HEK293 (cell line): Measurements from ENCODE around the gene PDE9A.

Experiments used
- CTCF ChIA-PET: fragments of 350-600 bp; formaldehyde crosslinking; extraction: SDS; loops from one replicate; lab custom pipeline; 2021; ENCODE audit warnings: antibody characterized with exemption; lab: Yijun Ruan, JAX
- POLR2A ChIA-PET: fragments of 300-600 bp; formaldehyde crosslinking; extraction: SDS; loops from one replicate; lab custom pipeline; 2020; ENCODE audit warnings: antibody characterized with exemption, inconsistent platforms; lab: Yijun Ruan, JAX
- H3K27ac ChIP-seq: fragments of 200-500 bp; sonication (Bioruptor generic); 2 replicates; pipeline ENCODE4 v1.5.1; 2014; ENCODE audit warnings: low read depth, low read length, control low read depth, inconsistent platforms; ENCODE audit errors: extremely low read depth
- H3K36me3 ChIP-seq, 2 experiments: fragments of 200-500 bp in 1 of 2; sonication (Bioruptor generic) in 1 of 2; 1 replicate in 1 of 2; 2 replicates in 1 of 2; pipeline ENCODE4 v1.5.1; 2014 to 2017; ENCODE audit warnings: inconsistent platforms in 2 of 2, low read length in 2 of 2; ENCODE audit not compliant: control insufficient read depth in 2 of 2, insufficient read depth in 1 of 2
- H3K4me1 ChIP-seq: fragments of 200-500 bp; sonication (Bioruptor generic); 2 replicates; pipeline ENCODE4 v1.5.1; 2014; ENCODE audit warnings: mild to moderate bottlenecking, low read length, inconsistent platforms; ENCODE audit not compliant: control insufficient read depth, insufficient read depth
- H3K4me3 ChIP-seq: 2 replicates; pipeline ENCODE4 v1.5.1; 2011; ENCODE audit warnings: low read depth, mild to moderate bottlenecking, control low read depth, low read length, moderate library complexity
- H3K9me3 ChIP-seq: fragments of 200-500 bp; sonication (Bioruptor generic); 2 replicates; pipeline ENCODE4 v1.5.1; 2014; ENCODE audit warnings: low read depth, low read length, inconsistent platforms; ENCODE audit not compliant: control insufficient read depth, insufficient read depth
- BCL11B ChIP-seq: fragments of 450-650 bp; formaldehyde crosslinking; IDR thresholded peaks from 2 replicates; pipeline ENCODE4 v1.5.1; 2016; ENCODE audit warnings: low read depth, missing biosample characterization, missing genetic modification characterization
- MZF1 ChIP-seq: fragments of 450-650 bp; formaldehyde crosslinking; IDR thresholded peaks from 2 replicates; pipeline ENCODE4 v1.5.1; 2017; ENCODE audit warnings: missing biosample characterization, missing genetic modification characterization, borderline replicate concordance
- RBAK ChIP-seq: fragments of 450-650 bp; formaldehyde crosslinking; IDR thresholded peaks from 2 replicates; pipeline ENCODE4 v1.5.1; 2016; ENCODE audit warnings: missing biosample characterization, missing genetic modification characterization
- SP2 ChIP-seq: fragments of 450-650 bp; formaldehyde crosslinking; IDR thresholded peaks from 2 replicates; pipeline ENCODE4 v1.5.1; 2016; ENCODE audit warnings: missing biosample characterization, missing genetic modification characterization
- SP7 ChIP-seq: fragments of 450-650 bp; formaldehyde crosslinking; IDR thresholded peaks from 2 replicates; pipeline ENCODE4 v1.5.1; 2016; ENCODE audit warnings: missing biosample characterization, missing genetic modification characterization
- ZNF121 ChIP-seq: fragments of 450-650 bp; formaldehyde crosslinking; IDR thresholded peaks from 2 replicates; pipeline ENCODE4 v1.5.1; 2016; ENCODE audit warnings: missing biosample characterization, missing genetic modification characterization
- ZNF169 ChIP-seq: fragments of 450-650 bp; formaldehyde crosslinking; IDR thresholded peaks from 2 replicates; pipeline ENCODE4 v1.5.1; 2016; ENCODE audit warnings: missing biosample characterization, missing genetic modification characterization
- ZNF214 ChIP-seq: fragments of 450-650 bp; formaldehyde crosslinking; IDR thresholded peaks from 2 replicates; pipeline ENCODE4 v1.5.1; 2017; ENCODE audit warnings: missing biosample characterization, mild to moderate bottlenecking, missing genetic modification characterization, borderline replicate concordance
- ZNF311 ChIP-seq: fragments of 450-650 bp; formaldehyde crosslinking; IDR thresholded peaks from 2 replicates; pipeline ENCODE4 v1.5.1; 2017; ENCODE audit warnings: missing biosample characterization, missing genetic modification characterization, borderline replicate concordance
- ZNF341 ChIP-seq: fragments of 450-650 bp; formaldehyde crosslinking; IDR thresholded peaks from 2 replicates; pipeline ENCODE4; 2016; ENCODE audit warnings: low read depth, missing biosample characterization, missing genetic modification characterization
- ZNF416 ChIP-seq: fragments of 450-650 bp; formaldehyde crosslinking; IDR thresholded peaks from 2 replicates; pipeline ENCODE4 v1.5.1; 2016; ENCODE audit warnings: missing biosample characterization, missing genetic modification characterization
- ZNF791 ChIP-seq: fragments of 450-650 bp; formaldehyde crosslinking; IDR thresholded peaks from 2 replicates; pipeline ENCODE4 v1.5.1; 2016; ENCODE audit warnings: missing biosample characterization, missing genetic modification characterization
- ZSCAN23 ChIP-seq: fragments of 450-650 bp; formaldehyde crosslinking; IDR thresholded peaks from 2 replicates; pipeline ENCODE4 v1.5.1; 2016; ENCODE audit warnings: missing biosample characterization, missing genetic modification characterization
- TF ChIP-seq, protein P1 (sequence below): fragments of 450-650 bp; formaldehyde crosslinking; IDR thresholded peaks from 2 replicates; pipeline ENCODE4 v1.5.1; 2016; ENCODE audit warnings: missing biosample characterization, missing genetic modification characterization
- TF ChIP-seq, protein P2 (sequence below): fragments of 450-650 bp; formaldehyde crosslinking; IDR thresholded peaks from 2 replicates; pipeline ENCODE4 v1.5.1; 2016; ENCODE audit warnings: missing biosample characterization, missing genetic modification characterization
- TF ChIP-seq, protein P3 (sequence below): fragments of 450-650 bp; formaldehyde crosslinking; IDR thresholded peaks from 2 replicates; pipeline ENCODE4 v1.5.1; 2016; ENCODE audit warnings: missing biosample characterization, missing genetic modification characterization, borderline replicate concordance
- TF ChIP-seq, protein P4 (sequence below): fragments of 450-650 bp; formaldehyde crosslinking; IDR thresholded peaks from 2 replicates; pipeline ENCODE4 v1.5.1; 2016; ENCODE audit warnings: missing biosample characterization, missing genetic modification characterization, borderline replicate concordance
- TF ChIP-seq, protein P5 (sequence below): fragments of 450-650 bp; formaldehyde crosslinking; IDR thresholded peaks from 2 replicates; pipeline ENCODE4 v1.5.1; 2016; ENCODE audit warnings: missing biosample characterization, missing genetic modification characterization

PDE9A gene

DNA sequence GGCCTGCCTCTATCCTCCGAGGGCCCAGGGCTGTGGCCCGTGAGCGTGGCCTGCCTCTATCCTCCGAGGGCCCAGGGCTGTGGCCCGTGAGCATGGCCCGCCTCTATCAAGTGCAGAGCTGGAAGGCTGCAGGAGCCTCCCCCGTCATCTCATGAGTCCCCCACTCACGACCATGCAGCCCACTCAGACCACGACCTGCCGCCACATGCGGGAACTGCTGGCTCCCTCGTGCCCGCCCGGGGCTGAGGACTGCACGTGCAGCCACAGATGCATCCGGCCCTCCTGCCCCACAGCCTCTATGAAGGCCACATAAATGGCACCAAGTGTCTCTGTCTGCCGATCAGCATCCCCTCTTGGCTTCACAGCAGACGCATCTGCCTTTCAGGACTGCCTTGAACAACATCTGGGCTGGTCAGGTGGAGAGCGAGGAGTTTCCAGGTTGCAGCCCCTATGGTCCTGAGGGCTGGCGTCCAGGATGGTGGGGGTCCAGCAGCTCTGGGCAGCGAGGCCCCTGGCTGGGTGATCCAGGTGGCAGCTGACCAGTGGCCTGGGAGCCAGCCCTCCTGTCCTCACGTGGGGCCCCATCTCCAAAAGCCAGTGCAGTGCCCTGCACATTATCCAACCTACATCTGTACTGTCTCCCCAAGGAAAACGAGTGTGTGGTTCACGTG, 103.3 kb downstream of the PDE9A start:
- POLR2A ChIA-PET, result no interaction called here

DNA sequence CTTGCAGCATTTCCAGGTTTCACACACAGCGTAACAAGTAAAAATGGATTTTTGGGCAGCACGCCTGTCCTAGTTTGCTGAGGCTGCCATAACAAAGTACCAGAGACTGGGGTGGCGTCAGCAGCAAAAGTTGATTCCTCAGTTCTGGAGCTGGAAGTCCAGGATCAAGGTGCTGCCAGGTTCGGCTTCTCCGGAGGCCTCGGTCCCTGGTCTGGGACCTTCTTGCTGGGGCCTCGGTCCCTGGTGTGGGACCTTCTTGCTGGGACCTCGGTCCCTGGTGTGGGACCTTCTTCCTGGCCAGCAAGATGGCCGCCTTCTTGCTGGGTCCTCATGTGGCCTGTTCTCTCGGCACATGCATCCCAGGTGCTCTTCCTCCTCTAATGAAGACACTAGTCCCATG, 104.0 kb downstream of the PDE9A start:
- no peaks in the 10 kb centered on the region for H3K9me3 ChIP-seq
- no peak overlapping the region for H3K4me3 ChIP-seq
- CTCF ChIA-PET, result no interaction called here
- H3K36me3 ChIP-seq, result peaks cover 0 to 7% of the 10 kb centered on the region in 2 experiments; a peak in 1 of 3 replicates
- TF ChIP-seq ZNF214 (no peak), MZF1 (tag by site-specific recombination) (no peak)
- TF ChIP-seq, protein P1, sequence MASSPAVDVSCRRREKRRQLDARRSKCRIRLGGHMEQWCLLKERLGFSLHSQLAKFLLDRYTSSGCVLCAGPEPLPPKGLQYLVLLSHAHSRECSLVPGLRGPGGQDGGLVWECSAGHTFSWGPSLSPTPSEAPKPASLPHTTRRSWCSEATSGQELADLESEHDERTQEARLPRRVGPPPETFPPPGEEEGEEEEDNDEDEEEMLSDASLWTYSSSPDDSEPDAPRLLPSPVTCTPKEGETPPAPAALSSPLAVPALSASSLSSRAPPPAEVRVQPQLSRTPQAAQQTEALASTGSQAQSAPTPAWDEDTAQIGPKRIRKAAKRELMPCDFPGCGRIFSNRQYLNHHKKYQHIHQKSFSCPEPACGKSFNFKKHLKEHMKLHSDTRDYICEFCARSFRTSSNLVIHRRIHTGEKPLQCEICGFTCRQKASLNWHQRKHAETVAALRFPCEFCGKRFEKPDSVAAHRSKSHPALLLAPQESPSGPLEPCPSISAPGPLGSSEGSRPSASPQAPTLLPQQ (tag by site-specific recombination), result no peak
- no peaks in the 10 kb centered on the region for H3K4me1 ChIP-seq
- POLR2A ChIA-PET, result no interaction called here
- no peak overlapping the region for H3K27ac ChIP-seq

More for the DNA sequence above, 103.3 kb downstream of the PDE9A start:
- Histone ChIP-seq H3K4me3 (no peak overlapping the region), H3K9me3 (no peaks in the 10 kb centered on the region), H3K36me3 (peaks cover 0 to 2% of the 10 kb centered on the region in 2 experiments; a peak in 1 of 3 replicates), H3K27ac (no peak overlapping the region), H3K4me1 (no peaks in the 10 kb centered on the region)
- TF ChIP-seq, protein P2, sequence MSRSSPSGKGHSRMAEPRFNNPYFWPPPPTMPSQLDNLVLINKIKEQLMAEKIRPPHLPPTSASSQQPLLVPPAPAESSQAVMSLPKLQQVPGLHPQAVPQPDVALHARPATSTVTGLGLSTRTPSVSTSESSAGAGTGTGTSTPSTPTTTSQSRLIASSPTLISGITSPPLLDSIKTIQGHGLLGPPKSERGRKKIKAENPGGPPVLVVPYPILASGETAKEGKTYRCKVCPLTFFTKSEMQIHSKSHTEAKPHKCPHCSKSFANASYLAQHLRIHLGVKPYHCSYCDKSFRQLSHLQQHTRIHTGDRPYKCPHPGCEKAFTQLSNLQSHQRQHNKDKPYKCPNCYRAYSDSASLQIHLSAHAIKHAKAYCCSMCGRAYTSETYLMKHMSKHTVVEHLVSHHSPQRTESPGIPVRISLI, result no peak
- TF ChIP-seq ZSCAN23 (tag by site-specific recombination) (no peak), ZNF311 (tag by site-specific recombination) (no peak), SP2 (tag by site-specific recombination) (no peak), ZNF121 (tag by site-specific recombination) (no peak), ZNF341 (tag by site-specific recombination) (no peak), RBAK (no peak), ZNF416 (tag by site-specific recombination) (no peak), SP7 (tag by site-specific recombination) (no peak), BCL11B (no peak), ZNF791 (tag by site-specific recombination) (no peak), ZNF169 (no peak)
- TF ChIP-seq, protein P3, sequence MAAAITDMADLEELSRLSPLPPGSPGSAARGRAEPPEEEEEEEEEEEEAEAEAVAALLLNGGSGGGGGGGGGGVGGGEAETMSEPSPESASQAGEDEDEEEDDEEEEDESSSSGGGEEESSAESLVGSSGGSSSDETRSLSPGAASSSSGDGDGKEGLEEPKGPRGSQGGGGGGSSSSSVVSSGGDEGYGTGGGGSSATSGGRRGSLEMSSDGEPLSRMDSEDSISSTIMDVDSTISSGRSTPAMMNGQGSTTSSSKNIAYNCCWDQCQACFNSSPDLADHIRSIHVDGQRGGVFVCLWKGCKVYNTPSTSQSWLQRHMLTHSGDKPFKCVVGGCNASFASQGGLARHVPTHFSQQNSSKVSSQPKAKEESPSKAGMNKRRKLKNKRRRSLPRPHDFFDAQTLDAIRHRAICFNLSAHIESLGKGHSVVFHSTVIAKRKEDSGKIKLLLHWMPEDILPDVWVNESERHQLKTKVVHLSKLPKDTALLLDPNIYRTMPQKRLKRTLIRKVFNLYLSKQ (tag by site-specific recombination), result no peak
- TF ChIP-seq, protein P4, sequence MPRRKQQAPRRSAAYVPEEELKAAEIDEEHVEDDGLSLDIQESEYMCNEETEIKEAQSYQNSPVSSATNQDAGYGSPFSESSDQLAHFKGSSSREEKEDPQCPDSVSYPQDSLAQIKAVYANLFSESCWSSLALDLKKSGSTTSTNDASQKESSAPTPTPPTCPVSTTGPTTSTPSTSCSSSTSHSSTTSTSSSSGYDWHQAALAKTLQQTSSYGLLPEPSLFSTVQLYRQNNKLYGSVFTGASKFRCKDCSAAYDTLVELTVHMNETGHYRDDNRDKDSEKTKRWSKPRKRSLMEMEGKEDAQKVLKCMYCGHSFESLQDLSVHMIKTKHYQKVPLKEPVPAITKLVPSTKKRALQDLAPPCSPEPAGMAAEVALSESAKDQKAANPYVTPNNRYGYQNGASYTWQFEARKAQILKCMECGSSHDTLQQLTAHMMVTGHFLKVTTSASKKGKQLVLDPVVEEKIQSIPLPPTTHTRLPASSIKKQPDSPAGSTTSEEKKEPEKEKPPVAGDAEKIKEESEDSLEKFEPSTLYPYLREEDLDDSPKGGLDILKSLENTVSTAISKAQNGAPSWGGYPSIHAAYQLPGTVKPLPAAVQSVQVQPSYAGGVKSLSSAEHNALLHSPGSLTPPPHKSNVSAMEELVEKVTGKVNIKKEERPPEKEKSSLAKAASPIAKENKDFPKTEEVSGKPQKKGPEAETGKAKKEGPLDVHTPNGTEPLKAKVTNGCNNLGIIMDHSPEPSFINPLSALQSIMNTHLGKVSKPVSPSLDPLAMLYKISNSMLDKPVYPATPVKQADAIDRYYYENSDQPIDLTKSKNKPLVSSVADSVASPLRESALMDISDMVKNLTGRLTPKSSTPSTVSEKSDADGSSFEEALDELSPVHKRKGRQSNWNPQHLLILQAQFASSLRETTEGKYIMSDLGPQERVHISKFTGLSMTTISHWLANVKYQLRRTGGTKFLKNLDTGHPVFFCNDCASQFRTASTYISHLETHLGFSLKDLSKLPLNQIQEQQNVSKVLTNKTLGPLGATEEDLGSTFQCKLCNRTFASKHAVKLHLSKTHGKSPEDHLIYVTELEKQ (tag by site-specific recombination), result no peak
- TF ChIP-seq, protein P5, sequence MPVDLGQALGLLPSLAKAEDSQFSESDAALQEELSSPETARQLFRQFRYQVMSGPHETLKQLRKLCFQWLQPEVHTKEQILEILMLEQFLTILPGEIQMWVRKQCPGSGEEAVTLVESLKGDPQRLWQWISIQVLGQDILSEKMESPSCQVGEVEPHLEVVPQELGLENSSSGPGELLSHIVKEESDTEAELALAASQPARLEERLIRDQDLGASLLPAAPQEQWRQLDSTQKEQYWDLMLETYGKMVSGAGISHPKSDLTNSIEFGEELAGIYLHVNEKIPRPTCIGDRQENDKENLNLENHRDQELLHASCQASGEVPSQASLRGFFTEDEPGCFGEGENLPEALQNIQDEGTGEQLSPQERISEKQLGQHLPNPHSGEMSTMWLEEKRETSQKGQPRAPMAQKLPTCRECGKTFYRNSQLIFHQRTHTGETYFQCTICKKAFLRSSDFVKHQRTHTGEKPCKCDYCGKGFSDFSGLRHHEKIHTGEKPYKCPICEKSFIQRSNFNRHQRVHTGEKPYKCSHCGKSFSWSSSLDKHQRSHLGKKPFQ (tag by site-specific recombination), result no peak
- CTCF ChIA-PET, result no interaction called here
